GM12878 (cell line): ENCODE measurements around the gene PIGB. TPM values are rescaled to one million over a fixed set of nuclear protein-coding genes. Genes with fewer than 3 reads are reported as not detected.

Source experiments
- EGR1 ChIP-seq, 2 experiments: IDR thresholded peaks; 1 replicate in 1 of 2; 2 replicates in 1 of 2; pipeline ENCODE4 v1.6.1; 2011 to 2012; ENCODE audit warnings: low read depth in 2 of 2, low read length in 2 of 2, borderline replicate concordance in 1 of 2, mild to moderate bottlenecking in 1 of 2, moderate library complexity in 1 of 2
- ELK1 ChIP-seq: IDR thresholded peaks from 2 replicates; pipeline ENCODE4 v1.6.1; 2012; ENCODE audit warnings: low read depth, low read length, improper control_type of control experiment
- ETV6 ChIP-seq, 2 experiments: fragments of 450-650 bp in 1 of 2; IDR thresholded peaks in 1 of 2; conservative IDR thresholded peaks in 1 of 2; 2 replicates each; pipeline ENCODE4 v1.6.1; 2014; ENCODE audit warnings: antibody characterized with exemption in 1 of 2, borderline replicate concordance in 1 of 2, low read depth in 1 of 2, mild to moderate bottlenecking in 1 of 2, moderate library complexity in 1 of 2
- FOXM1 ChIP-seq: IDR thresholded peaks from 2 replicates; pipeline ENCODE4 v1.6.1; 2012; ENCODE audit warnings: low read depth, mild to moderate bottlenecking, inconsistent platforms, low read length, moderate library complexity
- IRF5 ChIP-seq: fragments of 450-650 bp; IDR thresholded peaks from 2 replicates; pipeline ENCODE4 v1.6.1; 2017; ENCODE audit warnings: borderline replicate concordance
- PBX3 ChIP-seq: IDR thresholded peaks from 2 replicates; pipeline ENCODE4 v1.6.1; 2011; ENCODE audit warnings: mild to moderate bottlenecking, low read depth, low read length, moderate library complexity; ENCODE audit not compliant: insufficient replicate concordance
- POLR2AphosphoS2 ChIP-seq: IDR thresholded peaks from 2 replicates; pipeline ENCODE4 v1.6.1; 2011; ENCODE audit warnings: low read depth, mild to moderate bottlenecking, low read length, improper control_type of control experiment, moderate library complexity
- STAT1 ChIP-seq: fragments of 450-650 bp; conservative IDR thresholded peaks from 2 replicates; pipeline ENCODE4 v1.6.1; 2014; ENCODE audit warnings: antibody characterized with exemption, mild to moderate bottlenecking
- STAT3 ChIP-seq: IDR thresholded peaks from 2 replicates; pipeline ENCODE4 v1.6.1; 2011; ENCODE audit warnings: low read depth, low read length, improper control_type of control experiment
- TBL1XR1 ChIP-seq: IDR thresholded peaks from 2 replicates; pipeline ENCODE4 v1.6.1; 2012; ENCODE audit warnings: low read depth, low read length, improper control_type of control experiment
- polyA plus RNA-seq, 11 experiments: library from polyadenylated mRNA; depleted of rRNA in 4 of 11; unstranded in 6 of 11; stranded (reverse) in 5 of 11; fragments of >200 nt; fragmentation: Nextera tagmentation in 4 of 11; fragmentation: Illumina TruSeq in 1 of 11; extraction: Ambion mirVana in 4 of 11; extraction: Trizol in 1 of 11; gene quantifications; 1 replicate in 1 of 11; 2 replicates in 10 of 11; pipeline versions ENCODE4 v1.2.1 to v1.2.3, GENCODE V29; 2011 to 2016; ENCODE audit warnings: inconsistent platforms in 2 of 11, missing spikeins in 2 of 11, low read depth in 1 of 11
- total RNA-seq, 4 experiments: library from RNA; depleted of rRNA in 3 of 4; stranded (reverse); fragments of >200 nt in 3 of 4; fragmentation: Illumina TruSeq in 1 of 4; extraction: Trizol in 1 of 4; gene quantifications; 2 replicates each; pipeline versions ENCODE4 v1.2.1 to v1.2.3, GENCODE V29; 2013 to 2021

Gene PIGB
- total and polyA plus RNA-seq, 10 of the 15 experiments (the other 5 are each of a cell fraction or from before 2014, with no cell fraction given) = 17.9 to 46.0 (median 25.2) TPM

- TF ChIP-seq POLR2AphosphoS2 (no peak), ELK1 (no peak), STAT1 (no peak), IRF5 (no peak), FOXM1 (no peak), EGR1 (IDR thresholded peaks at IDR 0.05; ENCODE audit: borderline replicate concordance in 1 of 2, low read depth in 2 of 2, low read length in 2 of 2) (no peak), TBL1XR1 (no peak), PBX3 (no peak), STAT3 (no peak), ETV6 (conservative IDR thresholded peaks at IDR 0.05 in 1 of 2, IDR thresholded peaks at IDR 0.05 in 1 of 2; ENCODE audit: borderline replicate concordance in 1 of 2, low read depth in 1 of 2) (no peak)
Observed at GRCh38 chr15:55334371-55334770, 15.3 kb downstream of the PIGB start (continued).
